ENCODE data around the gene EPB41L4B. TPM values are rescaled to one million over a fixed set of nuclear protein-coding genes. Genes with fewer than 3 reads are reported as not detected.
A peak's percentile ranks its signal among the peaks of the same experiment; 100 is the strongest.

EPB41L4B gene
- total and polyA plus RNA-seq, 2 of the 13 experiments (the other 11 are each of a cell fraction or from before 2014, with no cell fraction given), result 17.6 to 22.1 TPM

- TF ChIP-seq ETS1 (CRISPR knock-in tag; IDR thresholded peaks at IDR 0.05) (no peak), ZNF792 (CRISPR knock-in tag; IDR thresholded peaks at IDR 0.05) (no peak), KMT2A (CRISPR knock-in tag; IDR thresholded peaks at IDR 0.05) (no peak), REPIN1 (CRISPR knock-in tag; IDR thresholded peaks at IDR 0.05; ENCODE audit: borderline replicate concordance, low read depth) (no peak), ZNF605 (CRISPR knock-in tag; IDR thresholded peaks at IDR 0.05) (no peak), HNF4A (CRISPR knock-in tag; IDR thresholded peaks at IDR 0.05) (no peak), KLF16 (CRISPR knock-in tag; IDR thresholded peaks at IDR 0.05) (peak in 1 of 2 experiments; percentile 1; a peak in 1 of 4 replicates), ZNF629 (CRISPR knock-in tag; conservative IDR thresholded peaks at IDR 0.05) (peak; percentile 95), XRCC5 (optimal IDR thresholded peaks at IDR 0.05; ENCODE audit: low read length) (no peak), DZIP1 (CRISPR knock-in tag; IDR thresholded peaks at IDR 0.05) (no peak), ZNF101 (CRISPR knock-in tag; IDR thresholded peaks at IDR 0.05; ENCODE audit: borderline replicate concordance, low read depth) (no peak), ZNF777 (CRISPR knock-in tag; IDR thresholded peaks at IDR 0.05) (no peak), ZMYM2 (CRISPR knock-in tag; IDR thresholded peaks at IDR 0.05) (peak; percentile 21; the same call in 1 of the 2 replicates), EEA1 (CRISPR knock-in tag; IDR thresholded peaks at IDR 0.05; ENCODE audit: borderline replicate concordance) (no peak), FUBP1 (CRISPR knock-in tag; IDR thresholded peaks at IDR 0.05; ENCODE audit: borderline replicate concordance) (no peak), ZNF180 (CRISPR knock-in tag; IDR thresholded peaks at IDR 0.05; ENCODE audit: borderline replicate concordance, low read depth) (no peak), SP1 (IDR thresholded peaks at IDR 0.05) (no peak), SP1 (CRISPR knock-in tag; IDR thresholded peaks at IDR 0.05) (no peak)
- TF ChIP-seq, protein P1, sequence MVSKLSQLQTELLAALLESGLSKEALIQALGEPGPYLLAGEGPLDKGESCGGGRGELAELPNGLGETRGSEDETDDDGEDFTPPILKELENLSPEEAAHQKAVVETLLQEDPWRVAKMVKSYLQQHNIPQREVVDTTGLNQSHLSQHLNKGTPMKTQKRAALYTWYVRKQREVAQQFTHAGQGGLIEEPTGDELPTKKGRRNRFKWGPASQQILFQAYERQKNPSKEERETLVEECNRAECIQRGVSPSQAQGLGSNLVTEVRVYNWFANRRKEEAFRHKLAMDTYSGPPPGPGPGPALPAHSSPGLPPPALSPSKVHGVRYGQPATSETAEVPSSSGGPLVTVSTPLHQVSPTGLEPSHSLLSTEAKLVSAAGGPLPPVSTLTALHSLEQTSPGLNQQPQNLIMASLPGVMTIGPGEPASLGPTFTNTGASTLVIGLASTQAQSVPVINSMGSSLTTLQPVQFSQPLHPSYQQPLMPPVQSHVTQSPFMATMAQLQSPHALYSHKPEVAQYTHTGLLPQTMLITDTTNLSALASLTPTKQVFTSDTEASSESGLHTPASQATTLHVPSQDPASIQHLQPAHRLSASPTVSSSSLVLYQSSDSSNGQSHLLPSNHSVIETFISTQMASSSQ (IDR thresholded peaks at IDR 0.05; ENCODE audit: low read depth), result no peak
- TF ChIP-seq, protein P1 (CRISPR knock-in tag; IDR thresholded peaks at IDR 0.05; ENCODE audit: borderline replicate concordance), result no peak
Measured at GRCh38 chr9:109276469-109277440, 44.1 kb downstream of the EPB41L4B start (continued).

Measured in HepG2 (cell line).